HepG2 (cell line): Measurements from ENCODE around the gene HARS2. TPM values are rescaled to one million over a fixed set of nuclear protein-coding genes. Genes with fewer than 3 reads are reported as not detected.

ENCODE experiments used
- ATAC-seq: fragments of 200-7000 bp; cut with Tn5 transposase; 3 replicates; pipeline ENCODE4 v1.9.1; 2020; ENCODE audit warnings: mild to moderate bottlenecking, moderate library complexity
- BruUV-seq: library from RNA; stranded (reverse); fragments of 400-500 nt; replicated peaks from 2 replicates; lab custom pipeline; 2021; lab: Mats Ljungman, UMichigan
- CTCF ChIA-PET: fragments of 300-600 bp; formaldehyde crosslinking; extraction: SDS; loops from one replicate; lab custom pipeline; 2021; ENCODE audit warnings: low total read pairs, inconsistent platforms, low intra/inter-chr PET ratio; lab: Yijun Ruan, JAX
- POLR2A ChIA-PET: fragments of 350-600 bp; sonication (Branson Sonifier 250); formaldehyde crosslinking; loops from one replicate; lab custom pipeline; 2020; ENCODE audit warnings: antibody characterized with exemption, inconsistent platforms; lab: Yijun Ruan, JAX
- DNase-seq: peaks from one replicate; pipeline ENCODE4 v3.0.0-alpha.2; 2015; ENCODE audit warnings: low spot score
- FAIRE-seq: peaks from 3 replicates; lab custom pipeline; 2011; peaks lifted over from hg19 to GRCh38; lab: Jason Lieb, UNC
- H2AFZ ChIP-seq: one replicate; pipeline ENCODE4 v1.6.1; 2011; ENCODE audit warnings: low read length, inconsistent platforms
- H3K27ac ChIP-seq: fragments of 300-600 bp; 3 replicates; pipeline ENCODE4 v1.8.0; 2011; ENCODE audit warnings: mixed run types, mild to moderate bottlenecking, mixed read lengths, low read length, inconsistent platforms; ENCODE audit not compliant: insufficient read depth; ENCODE audit errors: extremely low read length
- H3K27me3 ChIP-seq, 2 experiments: fragments of 200-600 bp in 1 of 2; 2 replicates in 1 of 2; 3 replicates in 1 of 2; pipeline versions ENCODE4 v1.6.0 to v1.8.0; 2011; ENCODE audit warnings: low read length in 2 of 2, mild to moderate bottlenecking in 2 of 2, moderate library complexity in 2 of 2, inconsistent platforms in 1 of 2; ENCODE audit not compliant: insufficient read depth in 2 of 2, control insufficient read depth in 1 of 2
- H3K36me3 ChIP-seq, 2 experiments: fragments of 200-600 bp in 1 of 2; replicated peaks in 1 of 2; 2 replicates in 1 of 2; 3 replicates in 1 of 2; pipeline versions ENCODE4 v1.5.1 to v1.8.0; 2011; ENCODE audit warnings: low read length in 2 of 2, inconsistent platforms in 1 of 2; ENCODE audit not compliant: insufficient read depth in 2 of 2, control insufficient read depth in 1 of 2
- H3K4me1 ChIP-seq: 2 replicates; pipeline ENCODE4 v1.5.1; 2012; ENCODE audit warnings: low read length, inconsistent platforms; ENCODE audit not compliant: insufficient read depth
- H3K4me2 ChIP-seq: 2 replicates; pipeline ENCODE4 v1.6.0; 2011; ENCODE audit warnings: low read depth, low read length, inconsistent platforms
- H3K4me3 ChIP-seq, 3 experiments: fragments of 200-600 bp in 1 of 3; sonication (generic), shearing (Covaris generic) in 1 of 3; replicated peaks in 1 of 3; 2 replicates each; pipeline ENCODE4 v1.5.1; 2011 to 2016; ENCODE audit warnings: low read length in 3 of 3, inconsistent platforms in 2 of 3, low read depth in 2 of 3, mild to moderate bottlenecking in 2 of 3, control low read depth in 1 of 3, mixed read lengths in 1 of 3; ENCODE audit not compliant: insufficient read depth in 1 of 3
- H3K79me2 ChIP-seq: one replicate; pipeline ENCODE4 v1.6.1; 2011; ENCODE audit warnings: low read length, inconsistent platforms; ENCODE audit not compliant: insufficient read depth
- H3K9ac ChIP-seq: 2 replicates; pipeline ENCODE4 v1.6.0; 2011; ENCODE audit warnings: mild to moderate bottlenecking, low read depth, low read length, inconsistent platforms; ENCODE audit not compliant: insufficient read depth
- H3K9me3 ChIP-seq: 2 replicates; pipeline ENCODE4 v1.5.1; 2012; ENCODE audit warnings: mild to moderate bottlenecking, low read length
- H4K20me1 ChIP-seq: 2 replicates; pipeline ENCODE4 v1.6.0; 2011; ENCODE audit warnings: inconsistent platforms, mild to moderate bottlenecking, low read length, moderate library complexity; ENCODE audit not compliant: insufficient read depth
- CBFB ChIP-seq: sonication (generic); formaldehyde crosslinking; IDR thresholded peaks from 2 replicates; pipeline ENCODE4 v1.4.0; 2020; ENCODE audit warnings: missing genetic modification reagents
- EED ChIP-seq: sonication (generic); formaldehyde crosslinking; IDR thresholded peaks from 2 replicates; pipeline ENCODE4 v1.5.0; 2020; ENCODE audit warnings: mild to moderate bottlenecking, missing genetic modification reagents
- HNRNPL ChIP-seq: fragments of 200-400 bp; formaldehyde crosslinking; IDR thresholded peaks from 2 replicates; pipeline ENCODE4 v1.6.1; 2017; ENCODE audit warnings: mild to moderate bottlenecking, low read depth, low read length
- RAD21 ChIP-seq: fragments of 450-650 bp; formaldehyde crosslinking; IDR thresholded peaks from 2 replicates; pipeline ENCODE4 v1.5.0; 2020; ENCODE audit warnings: mild to moderate bottlenecking
- XBP1 ChIP-seq: sonication (generic); formaldehyde crosslinking; IDR thresholded peaks from 2 replicates; pipeline ENCODE4 v1.5.0; 2020; ENCODE audit warnings: missing genetic modification reagents
- ZBTB33 ChIP-seq: sonication (generic); formaldehyde crosslinking; IDR thresholded peaks from 2 replicates; pipeline ENCODE4 v1.4.0; 2020; ENCODE audit warnings: missing genetic modification reagents
- ZNF549 ChIP-seq: sonication (generic); formaldehyde crosslinking; IDR thresholded peaks from 2 replicates; pipeline ENCODE4 v1.5.0; 2020; ENCODE audit warnings: missing genetic modification reagents
- WGBS: methylation state at CpG from one replicate; pipeline ENCODE4 v1.1.6; 2017; ENCODE audit warnings: low lambda C conversion rate; 5-methylcytosine and 5-hydroxymethylcytosine counted together
- in situ Hi-C: cut with HindIII; loops from 2 replicates; pipeline ENCODE4 v1.10.0; 2017; ENCODE audit warnings: low pct_unique_long_range_greater_than_20kb; ENCODE audit not compliant: extremely low pct_ligation_motif_present
- intact Hi-C: fragments of 100-400 bp; cut with micrococcal nuclease; formaldehyde crosslinking; loops from one replicate; pipeline ENCODE4 v1.10.0; 2022; ENCODE audit not compliant: unreplicated experiment
- polyA plus RNA-seq, 8 experiments: library from polyadenylated mRNA; depleted of rRNA in 3 of 8; stranded (reverse) in 7 of 8; unstranded in 1 of 8; fragments of >200 nt; fragmentation: Illumina TruSeq in 4 of 8; extraction: Trizol in 4 of 8; gene quantifications; 2 replicates each; pipeline versions ENCODE4 v1.2.1 to v1.2.3, GENCODE V29; 2011 to 2016; ENCODE audit warnings: low read depth in 4 of 8, missing spikeins in 1 of 8, mixed read lengths in 1 of 8; ENCODE audit not compliant: insufficient read depth in 1 of 8
- total RNA-seq, 5 experiments: library from RNA; depleted of rRNA; stranded (reverse); fragments of >200 nt; fragmentation: Illumina TruSeq; extraction: Trizol; gene quantifications; 2 replicates each; pipeline ENCODE4 v1.2.3, GENCODE V29; 2016; ENCODE audit warnings: low read depth in 1 of 5
- TF ChIP-seq, protein P1 (sequence below): sonication (generic); formaldehyde crosslinking; IDR thresholded peaks from 2 replicates; pipeline ENCODE4 v1.5.1; 2020; ENCODE audit warnings: missing genetic modification reagents, mild to moderate bottlenecking, borderline replicate concordance
- TF ChIP-seq, protein P2 (sequence below): sonication (generic); formaldehyde crosslinking; IDR thresholded peaks from 2 replicates; pipeline ENCODE4 v1.5.0; 2020; ENCODE audit warnings: missing genetic modification reagents, mild to moderate bottlenecking, borderline replicate concordance
- TF ChIP-seq, protein P3 (sequence below): sonication (generic); formaldehyde crosslinking; IDR thresholded peaks from 2 replicates; pipeline ENCODE4 v1.4.0; 2020; ENCODE audit warnings: missing genetic modification reagents

HARS2 gene
- total and polyA plus RNA-seq, 2 of the 13 experiments (the other 11 are each of a cell fraction or from before 2014, with no cell fraction given) = 17.9 to 25.8 TPM

DNA sequence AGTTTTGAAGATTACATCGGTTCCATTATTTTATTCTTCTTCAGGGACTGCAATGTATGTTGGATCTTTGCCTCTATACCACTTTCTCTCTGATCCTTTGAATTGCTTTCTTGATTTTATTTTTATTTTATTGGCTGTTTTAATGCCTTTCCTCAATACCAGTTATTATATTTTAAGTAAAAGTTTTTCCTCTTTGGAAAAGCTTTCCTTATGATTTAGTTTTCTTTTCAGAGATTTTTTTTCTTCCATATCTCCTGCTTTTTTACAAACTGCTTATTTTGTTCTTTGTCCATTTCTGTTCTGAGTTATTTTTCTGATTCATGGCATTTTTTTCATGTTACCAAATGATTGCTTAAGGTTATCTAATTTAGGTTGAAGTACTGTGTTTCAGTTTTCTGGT lies 20.5 kb downstream of the HARS2 start:
- no peaks in the 10 kb centered on the region; a peak in 1 of 5 replicates for H3K27me3 ChIP-seq
- in situ Hi-C loops = no loop called here
- POLR2A ChIA-PET = interaction anchor here (1.1 to 3.4 kb wide), 8 partner anchors 8 to 164 kb away, joined by 7 to 42 read pairs (median 16); partner anchors contain the start of genes EIF4EBP3, HARS1, HARS2 and IK
- FAIRE-seq (no peak), ATAC-seq (no peak), DNase-seq (no peak)
- H3K27ac ChIP-seq = peak overlapping the region; percentile 92
- peaks cover 0 to 2% of the 10 kb centered on the region in 2 experiments; a peak in 2 of 5 replicates for H3K36me3 ChIP-seq
- no peaks in the 10 kb centered on the region for H4K20me1 ChIP-seq
- CTCF ChIA-PET = no interaction called here
- no peak for TF ChIP-seq HNRNPL
- TF ChIP-seq, protein P1, sequence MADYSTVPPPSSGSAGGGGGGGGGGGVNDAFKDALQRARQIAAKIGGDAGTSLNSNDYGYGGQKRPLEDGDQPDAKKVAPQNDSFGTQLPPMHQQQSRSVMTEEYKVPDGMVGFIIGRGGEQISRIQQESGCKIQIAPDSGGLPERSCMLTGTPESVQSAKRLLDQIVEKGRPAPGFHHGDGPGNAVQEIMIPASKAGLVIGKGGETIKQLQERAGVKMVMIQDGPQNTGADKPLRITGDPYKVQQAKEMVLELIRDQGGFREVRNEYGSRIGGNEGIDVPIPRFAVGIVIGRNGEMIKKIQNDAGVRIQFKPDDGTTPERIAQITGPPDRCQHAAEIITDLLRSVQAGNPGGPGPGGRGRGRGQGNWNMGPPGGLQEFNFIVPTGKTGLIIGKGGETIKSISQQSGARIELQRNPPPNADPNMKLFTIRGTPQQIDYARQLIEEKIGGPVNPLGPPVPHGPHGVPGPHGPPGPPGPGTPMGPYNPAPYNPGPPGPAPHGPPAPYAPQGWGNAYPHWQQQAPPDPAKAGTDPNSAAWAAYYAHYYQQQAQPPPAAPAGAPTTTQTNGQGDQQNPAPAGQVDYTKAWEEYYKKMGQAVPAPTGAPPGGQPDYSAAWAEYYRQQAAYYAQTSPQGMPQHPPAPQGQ (CRISPR knock-in tag) = no peak
- TF ChIP-seq EED (CRISPR knock-in tag) = no peak
- no peak for TF ChIP-seq XBP1
- TF ChIP-seq CBFB (CRISPR knock-in tag) = no peak
- TF ChIP-seq, protein P2, sequence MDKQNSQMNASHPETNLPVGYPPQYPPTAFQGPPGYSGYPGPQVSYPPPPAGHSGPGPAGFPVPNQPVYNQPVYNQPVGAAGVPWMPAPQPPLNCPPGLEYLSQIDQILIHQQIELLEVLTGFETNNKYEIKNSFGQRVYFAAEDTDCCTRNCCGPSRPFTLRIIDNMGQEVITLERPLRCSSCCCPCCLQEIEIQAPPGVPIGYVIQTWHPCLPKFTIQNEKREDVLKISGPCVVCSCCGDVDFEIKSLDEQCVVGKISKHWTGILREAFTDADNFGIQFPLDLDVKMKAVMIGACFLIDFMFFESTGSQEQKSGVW (CRISPR knock-in tag) = no peak
- TF ChIP-seq, protein P3, sequence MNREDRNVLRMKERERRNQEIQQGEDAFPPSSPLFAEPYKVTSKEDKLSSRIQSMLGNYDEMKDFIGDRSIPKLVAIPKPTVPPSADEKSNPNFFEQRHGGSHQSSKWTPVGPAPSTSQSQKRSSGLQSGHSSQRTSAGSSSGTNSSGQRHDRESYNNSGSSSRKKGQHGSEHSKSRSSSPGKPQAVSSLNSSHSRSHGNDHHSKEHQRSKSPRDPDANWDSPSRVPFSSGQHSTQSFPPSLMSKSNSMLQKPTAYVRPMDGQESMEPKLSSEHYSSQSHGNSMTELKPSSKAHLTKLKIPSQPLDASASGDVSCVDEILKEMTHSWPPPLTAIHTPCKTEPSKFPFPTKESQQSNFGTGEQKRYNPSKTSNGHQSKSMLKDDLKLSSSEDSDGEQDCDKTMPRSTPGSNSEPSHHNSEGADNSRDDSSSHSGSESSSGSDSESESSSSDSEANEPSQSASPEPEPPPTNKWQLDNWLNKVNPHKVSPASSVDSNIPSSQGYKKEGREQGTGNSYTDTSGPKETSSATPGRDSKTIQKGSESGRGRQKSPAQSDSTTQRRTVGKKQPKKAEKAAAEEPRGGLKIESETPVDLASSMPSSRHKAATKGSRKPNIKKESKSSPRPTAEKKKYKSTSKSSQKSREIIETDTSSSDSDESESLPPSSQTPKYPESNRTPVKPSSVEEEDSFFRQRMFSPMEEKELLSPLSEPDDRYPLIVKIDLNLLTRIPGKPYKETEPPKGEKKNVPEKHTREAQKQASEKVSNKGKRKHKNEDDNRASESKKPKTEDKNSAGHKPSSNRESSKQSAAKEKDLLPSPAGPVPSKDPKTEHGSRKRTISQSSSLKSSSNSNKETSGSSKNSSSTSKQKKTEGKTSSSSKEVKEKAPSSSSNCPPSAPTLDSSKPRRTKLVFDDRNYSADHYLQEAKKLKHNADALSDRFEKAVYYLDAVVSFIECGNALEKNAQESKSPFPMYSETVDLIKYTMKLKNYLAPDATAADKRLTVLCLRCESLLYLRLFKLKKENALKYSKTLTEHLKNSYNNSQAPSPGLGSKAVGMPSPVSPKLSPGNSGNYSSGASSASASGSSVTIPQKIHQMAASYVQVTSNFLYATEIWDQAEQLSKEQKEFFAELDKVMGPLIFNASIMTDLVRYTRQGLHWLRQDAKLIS (CRISPR knock-in tag) = no peak
- TF ChIP-seq ZNF549 (CRISPR knock-in tag) = no peak
- no peak for TF ChIP-seq ZBTB33 (CRISPR knock-in tag)
- TF ChIP-seq RAD21 (CRISPR knock-in tag) = no peak
- 84% methylated on average over 1 of the region's 1 CpG for WGBS
- intact Hi-C loops = loop anchor here (1.0 to 10.0 kb wide), 3 partner anchors 8 to 537 kb away; partner anchors contain the start of genes CYSTM1 and ZMAT2
- no peaks in the 10 kb centered on the region for H3K79me2 ChIP-seq
- H3K4me1 ChIP-seq = peaks cover 24% of the 10 kb centered on the region
- no peak overlapping the region for H2AFZ ChIP-seq
- no peaks in the 10 kb centered on the region for H3K9me3 ChIP-seq
- no peak overlapping the region for H3K9ac ChIP-seq
- peak overlapping the region; percentile 67 for H3K4me2 ChIP-seq
- BruUV-seq = no TSS peak
- H3K4me3 ChIP-seq = peak overlapping the region; percentile 59 to 86 (median 77); a peak in 5 of 6 replicates
